ENCODE data around the gene PAK6.

GRCh38 chr15:40204100-40204499 lies 34.8 kb upstream of the PAK6 start:
- no peak for TF ChIP-seq TAF1 (IDR thresholded peaks at IDR 0.05; ENCODE audit: borderline replicate concordance, insufficient read depth, low read length)
- no peak for TF ChIP-seq POLR2AphosphoS5 (IDR thresholded peaks at IDR 0.05; ENCODE audit: low read depth, low read length)
- no peak for TF ChIP-seq SIN3A (IDR thresholded peaks at IDR 0.05; ENCODE audit: borderline replicate concordance, insufficient read depth, low read length)
- no peak for TF ChIP-seq REST (IDR thresholded peaks at IDR 0.05; ENCODE audit: insufficient read depth in 1 of 2, low read depth in 2 of 2, low read length in 2 of 2)

Measured in PFSK-1 (cell line).